Prostate gland (tissue), 2 donors: ENCODE measurements around the gene NUBP2.

ENCODE experiments used
- POLR2A ChIP-seq: fragments of 450-650 bp; IDR thresholded peaks from one replicate; pipeline ENCODE4 v1.6.1; 2016; ENCODE audit warnings: antibody characterized with exemption, mild to moderate bottlenecking
- TF ChIP-seq, protein P1 (sequence below), 4 experiments: fragments of 200-600 bp in 2 of 4; fragments of 450-650 bp in 2 of 4; sonication (generic) in 2 of 4; IDR thresholded peaks; 1 replicate in 3 of 4; 2 replicates in 1 of 4; pipeline ENCODE4 v1.5.1; 2016 to 2019; ENCODE audit warnings: antibody characterized with exemption in 4 of 4, mild to moderate bottlenecking in 2 of 4, moderate library complexity in 2 of 4

DNA sequence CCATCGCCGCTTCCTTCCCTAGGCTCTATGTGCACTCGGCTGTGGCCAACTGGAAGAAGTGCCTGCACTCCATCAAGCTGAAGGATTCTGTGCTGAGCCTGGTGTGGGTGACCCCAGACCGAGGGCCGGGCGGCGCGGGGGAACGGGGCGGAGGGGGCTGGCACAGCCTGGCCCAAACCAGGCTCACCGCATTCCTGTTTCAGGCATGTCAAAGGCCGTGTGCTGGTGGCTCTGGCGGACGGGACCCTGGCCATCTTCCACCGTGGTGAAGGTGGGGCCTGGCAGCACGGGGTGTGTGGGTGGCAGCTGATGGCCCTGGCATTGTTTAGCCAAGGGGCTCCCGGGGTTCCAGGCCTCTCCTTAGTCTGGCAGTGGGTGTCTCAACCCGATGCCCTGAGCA, 16.1 kb upstream of the NUBP2 start:
- TF ChIP-seq, protein P1, sequence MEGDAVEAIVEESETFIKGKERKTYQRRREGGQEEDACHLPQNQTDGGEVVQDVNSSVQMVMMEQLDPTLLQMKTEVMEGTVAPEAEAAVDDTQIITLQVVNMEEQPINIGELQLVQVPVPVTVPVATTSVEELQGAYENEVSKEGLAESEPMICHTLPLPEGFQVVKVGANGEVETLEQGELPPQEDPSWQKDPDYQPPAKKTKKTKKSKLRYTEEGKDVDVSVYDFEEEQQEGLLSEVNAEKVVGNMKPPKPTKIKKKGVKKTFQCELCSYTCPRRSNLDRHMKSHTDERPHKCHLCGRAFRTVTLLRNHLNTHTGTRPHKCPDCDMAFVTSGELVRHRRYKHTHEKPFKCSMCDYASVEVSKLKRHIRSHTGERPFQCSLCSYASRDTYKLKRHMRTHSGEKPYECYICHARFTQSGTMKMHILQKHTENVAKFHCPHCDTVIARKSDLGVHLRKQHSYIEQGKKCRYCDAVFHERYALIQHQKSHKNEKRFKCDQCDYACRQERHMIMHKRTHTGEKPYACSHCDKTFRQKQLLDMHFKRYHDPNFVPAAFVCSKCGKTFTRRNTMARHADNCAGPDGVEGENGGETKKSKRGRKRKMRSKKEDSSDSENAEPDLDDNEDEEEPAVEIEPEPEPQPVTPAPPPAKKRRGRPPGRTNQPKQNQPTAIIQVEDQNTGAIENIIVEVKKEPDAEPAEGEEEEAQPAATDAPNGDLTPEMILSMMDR (IDR thresholded peaks at IDR 0.05) = no peak
- no peak for TF ChIP-seq POLR2A
